ENCODE results near the gene CABLES1.

Gene CABLES1

DNA sequence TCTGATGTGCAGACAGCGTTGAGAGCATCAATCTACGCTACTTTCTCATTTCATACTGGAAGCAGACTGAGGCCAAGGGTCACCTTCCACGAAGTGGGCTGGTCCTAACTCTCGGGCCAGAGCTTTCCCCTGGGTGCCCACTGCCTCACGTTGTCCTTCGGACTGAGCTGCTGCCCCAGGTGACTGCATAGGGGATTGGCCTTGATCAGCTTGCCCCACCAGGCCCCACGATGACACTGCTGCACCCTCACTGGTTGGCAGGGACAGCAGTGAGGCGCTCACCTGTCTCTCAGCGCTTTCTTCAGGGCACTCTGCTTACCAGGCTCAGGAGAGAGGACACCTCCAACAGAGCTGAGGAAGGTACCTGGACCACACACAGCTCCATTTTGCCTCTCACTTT lies 47.3 kb downstream of the CABLES1 start:
- no peaks in the 10 kb centered on the region for H3K36me3 ChIP-seq (ENCODE audit: insufficient read depth, low read length)
- H3K9me3 ChIP-seq (ENCODE audit: low read depth, low read length), result no peaks in the 10 kb centered on the region
- no peak overlapping the region for H3K9ac ChIP-seq (ENCODE audit: insufficient read length)
- no peak for DNase-seq (ENCODE audit: low read depth, low spot score)
- H3K27ac ChIP-seq, result no peak overlapping the region
- no peak overlapping the region for H3K4me3 ChIP-seq
- TF ChIP-seq FOXP2 (optimal IDR thresholded peaks at IDR 0.05; ENCODE audit: control extremely low read depth, extremely low read length, insufficient read depth), result no peak
- no peak for TF ChIP-seq EZH2 (IDR thresholded peaks at IDR 0.05)
- TF ChIP-seq POLR2AphosphoS5 (IDR thresholded peaks at IDR 0.05; ENCODE audit: borderline replicate concordance, low read depth, low read length), result no peak

GRCh38 chr18:23183411-23184150 lies 48.3 kb downstream of the CABLES1 start:
- no peak for DNase-seq (ENCODE audit: low read depth, low spot score)
- H3K9me3 ChIP-seq (ENCODE audit: low read depth, low read length), result no peaks in the 10 kb centered on the region
- no peak overlapping the region for H3K4me3 ChIP-seq
- no peak overlapping the region for H3K9ac ChIP-seq (ENCODE audit: insufficient read length)
- TF ChIP-seq POLR2AphosphoS5 (IDR thresholded peaks at IDR 0.05; ENCODE audit: borderline replicate concordance, low read depth, low read length) (no peak), EZH2 (IDR thresholded peaks at IDR 0.05) (no peak), FOXP2 (optimal IDR thresholded peaks at IDR 0.05; ENCODE audit: control extremely low read depth, extremely low read length, insufficient read depth) (no peak)
- no peak overlapping the region for H3K27ac ChIP-seq
- no peaks in the 10 kb centered on the region for H3K36me3 ChIP-seq (ENCODE audit: insufficient read depth, low read length)

GRCh38 chr18:23186781-23187180 lies 51.5 kb downstream of the CABLES1 start:
- Histone ChIP-seq H3K4me3 (no peak overlapping the region), H3K27ac (no peak overlapping the region), H3K36me3 (ENCODE audit: insufficient read depth, low read length) (no peaks in the 10 kb centered on the region), H3K9ac (ENCODE audit: insufficient read length) (no peak overlapping the region), H3K9me3 (ENCODE audit: low read depth, low read length) (no peaks in the 10 kb centered on the region)
- TF ChIP-seq EZH2 (IDR thresholded peaks at IDR 0.05), result no peak
- no peak for TF ChIP-seq POLR2AphosphoS5 (IDR thresholded peaks at IDR 0.05; ENCODE audit: borderline replicate concordance, low read depth, low read length)
- no peak for TF ChIP-seq FOXP2 (optimal IDR thresholded peaks at IDR 0.05; ENCODE audit: control extremely low read depth, extremely low read length, insufficient read depth)
- no peak for DNase-seq (ENCODE audit: low read depth, low spot score)

DNA sequence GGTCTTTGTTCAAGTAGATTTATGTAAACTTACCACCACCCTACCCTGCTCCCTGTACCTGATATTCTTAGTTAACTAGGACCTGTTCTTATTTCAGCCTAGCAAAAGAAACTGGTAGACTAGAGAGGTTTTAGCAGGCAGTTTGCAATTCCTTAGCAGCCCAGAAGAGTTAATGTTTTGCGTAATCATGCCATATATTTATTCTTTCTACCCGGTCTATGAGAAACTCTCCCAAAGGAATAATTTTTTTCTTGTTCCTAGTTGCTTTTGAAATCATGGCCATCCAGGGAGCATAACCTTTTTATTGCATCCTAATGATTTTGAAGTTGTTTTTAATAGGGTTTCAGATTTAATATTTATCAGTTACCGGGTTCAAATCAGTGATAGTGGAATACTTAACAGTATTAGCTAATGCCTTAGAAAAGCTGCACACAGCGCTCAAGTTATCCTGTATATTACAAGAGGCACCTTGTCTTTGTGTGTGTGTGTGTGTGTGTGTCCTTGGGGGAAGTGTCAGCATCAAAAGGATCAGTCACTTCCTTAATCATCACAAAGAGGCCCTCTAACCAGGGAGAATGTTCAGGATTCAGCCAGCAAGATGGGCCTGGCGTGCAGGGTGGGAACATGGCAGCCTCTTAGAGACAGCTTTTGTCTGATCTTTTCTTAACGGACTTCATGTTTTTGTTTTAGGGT lies 52.9 kb downstream of the CABLES1 start:
- no peak for DNase-seq (ENCODE audit: low read depth, low spot score)
- Histone ChIP-seq H3K4me3 (no peak overlapping the region), H3K9ac (ENCODE audit: insufficient read length) (no peak overlapping the region), H3K9me3 (ENCODE audit: low read depth, low read length) (no peaks in the 10 kb centered on the region), H3K27ac (no peak overlapping the region), H3K36me3 (ENCODE audit: insufficient read depth, low read length) (no peaks in the 10 kb centered on the region)
- TF ChIP-seq FOXP2 (optimal IDR thresholded peaks at IDR 0.05; ENCODE audit: control extremely low read depth, extremely low read length, insufficient read depth) (no peak), EZH2 (IDR thresholded peaks at IDR 0.05) (no peak), POLR2AphosphoS5 (IDR thresholded peaks at IDR 0.05; ENCODE audit: borderline replicate concordance, low read depth, low read length) (no peak)

DNA sequence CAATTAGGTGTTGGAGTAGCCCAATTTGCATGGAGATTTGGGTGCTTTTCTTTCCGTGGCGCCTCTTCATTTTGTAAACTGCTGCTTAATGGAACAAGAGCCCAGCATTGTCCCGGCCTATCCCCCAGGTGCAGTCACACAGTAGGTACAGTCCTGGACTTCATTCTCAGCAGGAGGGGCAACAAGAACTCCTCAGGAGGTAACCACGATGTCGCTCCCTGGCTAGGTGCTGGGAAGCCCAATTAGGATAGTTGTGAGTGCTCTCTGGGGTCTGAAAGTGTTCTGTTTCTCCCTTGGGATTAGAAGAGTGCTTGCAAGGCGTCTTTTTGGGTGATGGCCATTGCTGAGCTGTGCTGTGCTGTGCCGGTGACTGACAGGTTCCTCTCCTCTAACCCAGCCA lies 53.8 kb downstream of the CABLES1 start:
- H3K4me3 ChIP-seq, result no peak overlapping the region
- H3K36me3 ChIP-seq (ENCODE audit: insufficient read depth, low read length), result no peaks in the 10 kb centered on the region
- no peak for DNase-seq (ENCODE audit: low read depth, low spot score)
- H3K9me3 ChIP-seq (ENCODE audit: low read depth, low read length), result no peaks in the 10 kb centered on the region
- TF ChIP-seq FOXP2 (optimal IDR thresholded peaks at IDR 0.05; ENCODE audit: control extremely low read depth, extremely low read length, insufficient read depth) (no peak), POLR2AphosphoS5 (IDR thresholded peaks at IDR 0.05; ENCODE audit: borderline replicate concordance, low read depth, low read length) (no peak), EZH2 (IDR thresholded peaks at IDR 0.05) (no peak)
- H3K27ac ChIP-seq, result no peak overlapping the region
- H3K9ac ChIP-seq (ENCODE audit: insufficient read length), result no peak overlapping the region

DNA sequence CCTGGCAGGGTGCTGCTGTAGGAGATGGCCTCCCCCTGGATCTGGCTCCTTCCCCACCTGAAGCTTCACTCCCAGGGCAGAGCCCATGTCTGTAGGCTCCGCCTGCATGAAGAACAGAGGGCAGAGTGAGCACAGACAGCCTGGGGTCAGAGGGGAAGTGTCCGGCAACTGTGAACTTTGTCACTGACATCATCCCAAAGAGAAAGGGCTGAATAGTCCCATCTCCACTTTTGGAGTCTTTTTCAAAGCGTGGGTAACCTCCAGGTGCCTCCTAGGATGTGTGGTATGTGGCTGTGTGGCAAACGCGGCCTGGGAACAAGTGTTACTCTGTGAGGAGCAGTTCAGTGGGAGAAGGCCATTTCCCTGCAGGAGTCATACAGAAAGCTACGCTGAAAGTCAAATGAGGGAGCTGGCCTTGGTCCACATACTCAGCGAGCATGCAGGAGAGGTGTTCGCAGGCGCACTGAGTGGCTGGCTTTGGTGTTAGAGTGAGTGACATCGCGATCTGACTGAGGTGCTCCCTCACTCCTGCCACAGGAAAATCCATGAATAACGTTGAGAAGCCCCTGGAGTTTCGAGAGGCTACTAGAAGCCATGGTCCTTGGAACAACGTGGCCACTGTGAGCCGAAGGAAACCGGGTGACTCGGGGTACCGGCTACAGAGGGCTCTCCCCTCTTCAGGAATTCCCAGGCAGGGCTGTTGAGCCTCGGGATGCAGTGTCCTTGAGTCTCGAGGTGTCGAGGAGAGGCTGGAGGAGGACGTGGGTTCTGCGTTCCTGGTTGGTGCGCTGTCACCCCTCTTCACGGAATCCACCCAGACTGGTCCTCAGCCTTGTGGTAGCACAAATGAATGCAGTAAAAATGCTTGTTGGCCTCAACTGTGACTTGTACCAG lies 54.7 kb downstream of the CABLES1 start:
- H3K4me3 ChIP-seq, result no peak overlapping the region
- TF ChIP-seq EZH2 (IDR thresholded peaks at IDR 0.05), result no peak
- no peak for TF ChIP-seq POLR2AphosphoS5 (IDR thresholded peaks at IDR 0.05; ENCODE audit: borderline replicate concordance, low read depth, low read length)
- TF ChIP-seq FOXP2 (optimal IDR thresholded peaks at IDR 0.05; ENCODE audit: control extremely low read depth, extremely low read length, insufficient read depth), result no peak
- no peak overlapping the region for H3K9ac ChIP-seq (ENCODE audit: insufficient read length)
- no peak for DNase-seq (ENCODE audit: low read depth, low spot score)
- H3K27ac ChIP-seq, result no peak overlapping the region
- H3K9me3 ChIP-seq (ENCODE audit: low read depth, low read length), result no peaks in the 10 kb centered on the region
- no peaks in the 10 kb centered on the region for H3K36me3 ChIP-seq (ENCODE audit: insufficient read depth, low read length)

- Histone ChIP-seq H3K27ac (no peak overlapping the region), H3K9ac (ENCODE audit: insufficient read length) (no peak overlapping the region)
- DNase-seq (ENCODE audit: low read depth, low spot score), result no peak
Measured at GRCh38 chr18:23191232-23191631, 55.9 kb downstream of the CABLES1 start.

DNA sequence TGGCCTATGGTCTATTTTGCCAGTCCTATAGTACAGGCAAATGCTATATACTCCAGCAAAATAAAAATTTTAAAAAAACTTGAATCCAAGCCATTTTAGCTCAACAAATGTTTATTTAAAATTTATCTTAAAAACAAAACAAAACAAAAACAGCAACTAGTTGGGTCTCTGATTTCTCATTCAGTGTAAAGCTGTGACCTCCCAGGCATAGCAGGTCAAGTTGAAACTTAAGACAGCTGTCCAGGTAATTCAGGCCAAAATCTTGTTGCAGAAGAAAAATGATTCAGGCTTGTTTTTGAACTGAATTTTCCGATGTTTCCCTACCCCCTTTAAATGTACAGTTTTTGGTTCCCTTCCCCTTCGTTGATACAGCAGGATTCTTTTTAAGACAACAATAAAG lies 58.5 kb downstream of the CABLES1 start:
- no peak overlapping the region for H3K27ac ChIP-seq
- no peak overlapping the region for H3K4me3 ChIP-seq
- H3K9ac ChIP-seq (ENCODE audit: insufficient read length), result no peak overlapping the region
- TF ChIP-seq FOXP2 (optimal IDR thresholded peaks at IDR 0.05; ENCODE audit: control extremely low read depth, extremely low read length, insufficient read depth) (no peak), POLR2AphosphoS5 (IDR thresholded peaks at IDR 0.05; ENCODE audit: borderline replicate concordance, low read depth, low read length) (no peak), EZH2 (IDR thresholded peaks at IDR 0.05) (no peak)
- H3K36me3 ChIP-seq (ENCODE audit: insufficient read depth, low read length), result no peaks in the 10 kb centered on the region
- no peak for DNase-seq (ENCODE audit: low read depth, low spot score)
- H3K9me3 ChIP-seq (ENCODE audit: low read depth, low read length), result no peaks in the 10 kb centered on the region

More at GRCh38 chr18:23191232-23191631, 55.9 kb downstream of the CABLES1 start:
- TF ChIP-seq POLR2AphosphoS5 (IDR thresholded peaks at IDR 0.05; ENCODE audit: borderline replicate concordance, low read depth, low read length) (no peak), EZH2 (IDR thresholded peaks at IDR 0.05) (no peak), FOXP2 (optimal IDR thresholded peaks at IDR 0.05; ENCODE audit: control extremely low read depth, extremely low read length, insufficient read depth) (no peak)
- Histone ChIP-seq H3K9me3 (ENCODE audit: low read depth, low read length) (no peaks in the 10 kb centered on the region), H3K4me3 (no peak overlapping the region), H3K36me3 (ENCODE audit: insufficient read depth, low read length) (no peaks in the 10 kb centered on the region)

Measured in SK-N-MC (cell line).